Stimulated activated CD8-positive, alpha-beta memory T cell treated with anti-CD3 and anti-CD28 coated beads, Interleukin-12 subunit alpha, Interleukin-12 subunit beta, amount 100 ng/mL, for 1 hour (primary cell): Measurements from ENCODE around the gene LSM2.

Source experiments
- DNase-seq: peaks from one replicate; pipeline ENCODE4 v3.0.0-alpha.2; 2020; ENCODE audit warnings: low read depth

LSM2 gene

GRCh38 chr6:31776989-31777666, 29.6 kb downstream of the LSM2 start, which contains the start of gene VWA7:
Gene VWA7, minus strand, starts transcription at chr6:31777328. Its CDS starts 549 bp downstream, at chr6:31776779.
- peak; percentile 48 for DNase-seq

GRCh38 chr6:31776485-31776988, 30.2 kb downstream of the LSM2 start:
- no peak for DNase-seq

GRCh38 chr6:31775633-31776484, 30.9 kb downstream of the LSM2 start:
- no peak for DNase-seq

DNA sequence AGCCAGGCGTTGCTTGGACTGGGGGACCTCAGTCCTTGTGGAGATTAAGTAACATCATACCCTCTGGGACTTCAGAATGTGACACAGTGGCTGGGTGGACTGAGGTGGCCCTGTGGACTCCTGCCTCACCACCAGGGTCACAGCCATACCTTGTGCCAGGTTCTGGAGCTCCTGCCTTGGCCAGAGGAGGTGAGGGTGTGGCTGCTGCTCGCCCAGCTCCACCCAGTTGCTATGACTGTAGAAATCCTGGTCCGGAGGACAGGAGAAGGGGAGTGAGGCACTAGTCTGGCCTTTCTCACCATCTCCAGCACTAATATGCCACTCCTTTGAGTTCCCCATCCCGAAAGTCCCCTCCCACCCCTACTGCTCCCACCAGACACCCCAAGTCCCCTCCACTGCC, 31.6 kb downstream of the LSM2 start:
- DNase-seq, result no peak

GRCh38 chr6:31771992-31772358, 34.8 kb downstream of the LSM2 start:
- no peak for DNase-seq

- DNase-seq, result no peak
Measured at GRCh38 chr6:31770860-31771259, 35.9 kb downstream of the LSM2 start.

DNA sequence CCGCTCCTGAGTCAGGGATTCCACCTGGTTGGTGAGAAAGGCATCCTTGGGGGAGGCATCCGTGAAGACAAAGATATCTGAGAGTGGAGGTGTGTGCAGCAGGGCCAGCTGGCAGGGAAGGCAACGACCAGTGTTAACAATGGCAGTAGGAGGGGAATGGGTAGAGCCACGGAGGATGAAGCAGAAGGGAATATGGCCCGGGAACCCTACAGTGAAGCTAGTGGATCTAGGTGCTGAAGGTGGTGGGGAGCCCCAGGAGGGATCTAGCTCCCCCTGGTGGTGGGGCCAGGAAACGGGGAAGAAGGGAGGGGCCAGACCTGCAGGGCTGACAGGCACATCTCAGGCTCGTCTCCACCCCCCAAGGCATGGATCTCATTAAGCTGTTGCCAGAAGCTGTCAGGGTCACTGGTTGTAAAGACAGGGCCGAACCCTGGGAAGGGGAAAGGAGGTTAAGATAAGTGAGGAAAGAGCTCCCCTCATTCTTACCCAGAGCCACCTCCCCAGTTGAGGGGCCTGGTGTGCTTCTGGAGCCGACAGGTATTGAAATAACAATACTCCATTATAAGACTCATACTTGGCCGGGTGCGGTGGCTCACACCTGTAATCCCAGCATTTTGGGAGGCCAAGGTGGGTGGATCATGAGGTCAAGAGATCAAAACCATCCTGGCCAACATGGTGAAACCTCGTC, 36.9 kb downstream of the LSM2 start:
- peak; percentile 70 for DNase-seq

- no peak for DNase-seq
Measured at GRCh38 chr6:31768363-31769257, 38.2 kb downstream of the LSM2 start.

GRCh38 chr6:31767096-31767645, 39.6 kb downstream of the LSM2 start:
- no peak for DNase-seq

DNA sequence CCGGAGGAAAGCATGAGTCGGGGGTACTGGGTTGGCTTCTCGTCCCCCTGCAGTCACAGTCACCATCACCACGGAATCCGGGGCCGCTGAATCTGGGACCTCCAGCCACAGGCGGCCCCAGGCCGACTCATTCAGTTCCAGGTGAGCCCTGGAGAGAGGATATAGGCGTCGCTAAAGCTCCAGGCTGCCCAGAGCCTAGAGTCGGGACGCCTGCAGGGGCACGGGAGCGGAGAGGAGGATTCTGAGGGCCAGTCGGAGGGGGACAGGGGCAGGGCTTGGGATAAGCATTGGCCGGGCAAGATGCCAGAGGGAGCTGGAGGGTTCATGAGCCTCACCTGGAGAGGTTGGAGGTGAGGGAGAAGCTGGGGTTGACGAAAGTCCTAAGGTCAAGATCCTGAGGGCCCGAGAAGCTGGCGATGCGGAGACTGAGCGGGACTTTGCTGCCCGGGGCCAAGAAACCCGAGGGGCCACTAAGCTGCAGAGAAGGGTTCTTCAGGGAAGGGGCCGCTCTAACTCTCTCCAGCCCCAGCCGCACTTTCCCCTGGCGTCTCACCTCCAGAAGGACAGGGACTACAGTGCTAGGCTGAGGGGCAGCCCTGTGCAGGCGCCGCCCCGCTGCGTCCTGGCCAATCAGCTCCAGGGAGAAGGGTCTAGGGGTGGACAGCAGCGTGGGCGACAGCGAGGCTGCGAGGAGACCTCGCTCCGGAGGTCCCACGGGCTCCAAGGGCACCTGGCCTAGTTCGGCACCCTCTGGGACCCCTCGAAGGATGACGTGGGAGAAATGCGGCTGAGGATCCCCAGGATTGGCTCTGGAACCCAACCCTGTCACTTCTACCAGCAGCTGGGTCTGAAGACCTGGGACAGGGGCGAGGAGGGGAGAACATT, 40.6 kb downstream of the LSM2 start:
- no peak for DNase-seq

DNA sequence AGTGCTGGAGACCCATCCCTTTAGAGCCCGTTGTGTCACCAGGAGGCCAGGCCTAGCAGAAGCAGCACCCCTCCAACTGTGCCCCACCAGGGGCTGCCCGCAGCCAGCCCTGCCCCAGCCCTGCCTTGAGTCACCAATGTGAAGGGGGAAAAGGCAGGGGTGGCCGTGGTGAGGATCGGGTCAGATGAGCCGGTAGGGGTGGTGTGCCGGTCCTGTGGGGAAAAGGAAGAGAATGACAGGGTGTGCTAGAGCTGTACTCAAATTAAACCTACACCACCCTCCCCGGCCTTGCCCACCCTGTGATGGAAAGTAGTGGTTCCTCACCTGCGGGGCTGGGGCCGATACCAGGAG, 41.2 kb downstream of the LSM2 start:
- DNase-seq, result no peak

DNA sequence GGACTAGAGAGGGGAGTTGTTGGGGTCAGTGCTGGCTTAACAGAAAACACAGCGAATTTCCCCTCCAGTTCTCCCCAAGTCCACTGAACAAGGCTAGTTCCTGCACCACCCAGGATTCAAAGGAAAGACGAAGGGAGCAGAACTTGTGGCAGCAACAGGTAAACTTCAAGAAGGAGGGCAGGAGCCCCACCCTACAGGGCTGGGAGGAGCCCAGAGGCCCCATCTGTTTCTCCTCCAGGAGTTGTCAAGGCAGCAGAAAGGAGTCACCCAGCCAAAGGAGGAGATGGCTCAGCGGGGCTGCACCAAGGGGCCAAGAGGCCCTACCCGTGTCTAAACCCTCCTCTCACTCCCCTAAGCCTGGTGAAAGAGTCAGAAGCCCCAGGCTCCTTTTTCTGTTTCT, 42.6 kb downstream of the LSM2 start:
- DNase-seq, result no peak

DNA sequence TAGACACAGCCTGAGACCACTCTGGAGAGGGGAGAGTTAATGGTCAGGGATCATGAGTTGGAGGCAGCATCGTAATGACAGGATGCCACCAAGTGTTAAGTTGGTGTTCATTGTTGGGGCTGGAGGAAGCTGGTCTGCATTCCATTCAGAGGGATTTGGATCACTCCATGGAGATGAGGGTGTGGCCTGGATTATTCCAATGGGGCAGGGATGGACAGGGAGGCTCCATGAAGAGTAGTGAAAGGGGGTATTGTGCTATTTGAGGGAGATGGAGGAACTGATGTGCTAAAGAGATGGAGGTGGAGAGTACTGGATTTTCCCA, 43.2 kb downstream of the LSM2 start:
- DNase-seq, result no peak

- DNase-seq, result no peak
Measured at GRCh38 chr6:31762878-31763618, 43.7 kb downstream of the LSM2 start.

GRCh38 chr6:31762356-31762755, 44.4 kb downstream of the LSM2 start, which contains the start of gene SAPCD1:
Gene SAPCD1, plus strand, starts transcription at chr6:31762656. Its CDS starts 399 bp downstream, at chr6:31763055.
- no peak for DNase-seq

DNA sequence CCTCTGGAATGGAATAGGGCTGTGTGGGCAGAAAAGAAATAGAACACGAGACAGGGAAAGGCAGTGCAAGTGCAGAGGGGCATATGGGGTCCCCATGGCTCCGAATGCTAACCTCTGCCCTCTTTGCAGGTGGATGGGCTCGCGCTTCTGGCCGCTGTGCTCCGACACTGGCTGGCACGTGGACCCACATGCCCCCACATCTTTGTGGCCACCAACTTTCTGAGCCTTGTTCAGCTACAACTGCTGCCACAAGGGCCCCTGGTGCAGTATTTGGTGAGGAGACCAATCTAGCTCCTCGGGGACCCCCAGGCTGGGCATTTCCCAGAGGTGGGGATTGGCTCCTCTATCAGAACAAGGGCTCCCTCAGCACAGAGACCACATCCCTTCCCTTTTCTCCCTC, 45.4 kb downstream of the LSM2 start:
- DNase-seq, result no peak

DNA sequence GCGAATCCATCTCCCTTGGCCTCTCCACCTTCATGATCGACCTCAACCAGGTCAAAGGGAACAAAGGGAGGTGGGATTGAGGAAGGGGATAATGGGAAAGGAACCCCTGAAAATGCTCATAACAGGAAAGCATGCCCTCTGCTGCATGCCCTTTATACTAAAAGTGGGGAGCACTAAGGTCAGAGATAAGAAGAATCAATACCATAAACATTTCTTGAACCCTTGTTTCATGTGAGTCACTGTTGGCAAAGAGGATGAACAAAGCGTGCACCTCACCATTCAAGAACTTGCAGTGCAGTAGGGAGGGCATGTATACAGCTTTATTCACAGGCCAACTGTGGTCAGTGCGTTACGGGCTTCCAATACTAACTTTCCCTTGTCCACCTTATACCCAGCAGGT, 46.0 kb downstream of the LSM2 start:
- DNase-seq, result no peak

DNA sequence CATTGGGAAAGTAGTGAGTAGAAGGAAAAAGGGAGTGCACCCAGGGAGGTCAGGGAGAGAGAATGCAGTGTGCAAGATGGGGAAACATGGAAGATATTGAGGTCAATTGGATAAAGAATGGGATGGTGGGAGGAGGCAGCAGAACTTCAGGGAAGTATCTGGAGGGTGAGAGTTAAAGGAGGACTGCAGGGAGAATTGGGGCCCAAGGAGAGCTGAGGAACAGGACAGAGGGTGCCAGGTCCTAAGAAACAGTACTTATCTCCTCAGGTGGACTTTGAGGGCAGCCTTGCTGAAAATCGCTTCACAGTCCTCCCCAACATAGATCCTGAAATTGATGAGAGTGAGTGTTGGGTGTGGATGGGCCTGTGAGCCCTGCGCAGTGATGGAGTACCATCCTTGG, 48.5 kb downstream of the LSM2 start:
- DNase-seq, result no peak

DNA sequence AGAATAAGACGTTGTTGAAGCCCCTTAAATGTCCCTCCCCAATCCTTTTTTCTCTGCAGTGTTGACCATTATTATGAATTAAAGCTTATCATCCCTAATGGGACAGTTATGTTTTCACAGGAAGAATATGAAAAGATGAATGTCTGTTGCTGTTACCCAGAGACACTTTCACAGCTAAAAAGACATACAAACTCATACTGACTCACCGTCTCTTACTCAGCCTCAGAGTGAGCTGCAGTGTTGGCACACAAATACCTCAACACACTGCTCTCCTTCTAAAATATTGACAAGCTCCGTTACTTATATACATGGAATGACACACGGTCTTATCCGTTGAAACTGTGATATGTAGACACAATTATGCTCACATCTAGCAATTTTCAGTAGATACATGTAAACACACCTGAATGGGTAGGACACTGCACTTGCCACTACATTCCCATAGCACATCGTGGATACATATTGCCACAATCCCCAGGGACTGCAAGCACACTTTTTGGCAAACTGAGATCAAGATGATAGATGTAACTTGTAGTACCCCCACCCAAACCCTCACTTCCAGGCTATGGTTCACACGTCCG, 53.9 kb downstream of the LSM2 start:
- DNase-seq, result no peak
